B cell (primary cell): ENCODE data around the gene LCN12. TPM values are rescaled to one million over a fixed set of nuclear protein-coding genes. Genes with fewer than 3 reads are reported as not detected.

Source experiments
- ATAC-seq: fragments of 200-7000 bp; cut with Tn5 transposase; one replicate; pipeline ENCODE4 v1.10.0; 2021; ENCODE audit warnings: low read depth, mild to moderate bottlenecking, moderate number of reproducible peaks, moderate library complexity
- CTCF ChIA-PET: fragments of 350-600 bp; sonication (Branson Sonifier 250); formaldehyde crosslinking; loops from one replicate; lab custom pipeline; 2021; ENCODE audit warnings: antibody characterized with exemption, inconsistent platforms; lab: Charles Lee
- POLR2A ChIA-PET: fragments of 350-600 bp; sonication (Branson Sonifier 250); formaldehyde crosslinking; loops from one replicate; lab custom pipeline; 2021; ENCODE audit warnings: antibody characterized with exemption; lab: Charles Lee
- DNase-seq: peaks from one replicate; pipeline ENCODE4 v3.0.0; 2013
- H2AFZ ChIP-seq: 2 replicates; pipeline ENCODE4 v1.6.1; 2012; ENCODE audit warnings: mild to moderate bottlenecking, low read depth, low read length; ENCODE audit not compliant: insufficient read depth, poor library complexity, severe bottlenecking
- H3K27ac ChIP-seq, 2 donors: 1 replicate in 1 of 2; 2 replicates in 1 of 2; pipeline ENCODE4 v1.5.1; 2012 to 2013; ENCODE audit warnings: low read length in 2 of 2, mild to moderate bottlenecking in 2 of 2, moderate library complexity in 1 of 2
- H3K27me3 ChIP-seq, 4 experiments: fragments of 200-600 bp in 1 of 4; sonication (generic) in 1 of 4; replicated peaks in 1 of 4; 1 replicate in 2 of 4; 2 replicates in 2 of 4; pipeline versions ENCODE4 v1.6.1 to v1.7.0; 2013 to 2016; ENCODE audit warnings: low read length in 3 of 4, mild to moderate bottlenecking in 2 of 4, mixed read lengths in 1 of 4, moderate library complexity in 1 of 4; ENCODE audit not compliant: insufficient read depth in 4 of 4, control insufficient read depth in 3 of 4; ENCODE audit errors: control extremely low read depth in 1 of 4
- H3K36me3 ChIP-seq, 2 experiments: replicated peaks in 1 of 2; 1 replicate in 1 of 2; 2 replicates in 1 of 2; pipeline versions ENCODE4 v1.6.1 to v1.7.1; 2013; ENCODE audit warnings: low read length in 1 of 2; ENCODE audit not compliant: insufficient read depth in 2 of 2, control insufficient read depth in 1 of 2; ENCODE audit errors: control extremely low read depth in 1 of 2, extremely low read depth in 1 of 2
- H3K4me1 ChIP-seq, 2 donors: fragments of 200-600 bp in 1 of 2; sonication (generic) in 1 of 2; 1 replicate in 1 of 2; 2 replicates in 1 of 2; pipeline versions ENCODE4 v1.5.1 to v1.6.1; 2013 to 2017; ENCODE audit warnings: low read length in 2 of 2; ENCODE audit not compliant: control insufficient read depth in 2 of 2, insufficient read depth in 2 of 2
- H3K4me2 ChIP-seq: replicated peaks from 2 replicates; pipeline ENCODE3; 2012; ENCODE audit warnings: mild to moderate bottlenecking, low read depth, low read length; ENCODE audit not compliant: poor library complexity, severe bottlenecking
- H3K4me3 ChIP-seq, 5 experiments: fragments of 200-600 bp in 1 of 5; sonication (generic) in 1 of 5; 1 replicate in 3 of 5; 2 replicates in 2 of 5; pipeline versions ENCODE4 v1.5.1 to v1.7.0; 2011 to 2016; ENCODE audit warnings: low read length in 4 of 5, mild to moderate bottlenecking in 4 of 5, low read depth in 2 of 5, control low read depth in 1 of 5, moderate library complexity in 1 of 5; ENCODE audit not compliant: insufficient read depth in 1 of 5; ENCODE audit errors: control extremely low read depth in 1 of 5, extremely low read depth in 1 of 5
- H3K79me2 ChIP-seq: fragments of 200-600 bp; sonication (generic); one replicate; pipeline ENCODE4 v1.6.0; 2016; ENCODE audit warnings: low read length; ENCODE audit not compliant: control insufficient read depth, insufficient read depth
- H3K9ac ChIP-seq: fragments of 200-600 bp; sonication (generic); 2 replicates; pipeline ENCODE4 v1.6.1; 2017; ENCODE audit warnings: mild to moderate bottlenecking, low read length, moderate library complexity
- H3K9me3 ChIP-seq, 3 donors: one replicate each; pipeline versions ENCODE4 v1.6.1 to v1.7.1; 2013; ENCODE audit warnings: low read length in 2 of 3; ENCODE audit not compliant: control insufficient read depth in 2 of 3, insufficient read depth in 1 of 3; ENCODE audit errors: control extremely low read depth in 1 of 3
- H4K20me1 ChIP-seq: 2 replicates; pipeline ENCODE4 v1.6.0; 2012; ENCODE audit warnings: mild to moderate bottlenecking, low read length; ENCODE audit not compliant: insufficient read depth, control insufficient read depth, poor library complexity, severe bottlenecking
- H3K27ac Mint-ChIP-seq: one replicate; pipeline ENCODE4 v1.8.0; 2021; ENCODE audit warnings: mixed read lengths
- H3K27me3 Mint-ChIP-seq: one replicate; pipeline ENCODE4 v1.8.0; 2021; ENCODE audit warnings: mixed read lengths
- H3K4me1 Mint-ChIP-seq: one replicate; pipeline ENCODE4 v1.8.0; 2021; ENCODE audit warnings: mixed read lengths
- H3K4me3 Mint-ChIP-seq: one replicate; pipeline ENCODE4 v1.8.0; 2021; ENCODE audit warnings: mixed read lengths
- H3K9me3 Mint-ChIP-seq: one replicate; pipeline ENCODE4 v1.8.0; 2022; ENCODE audit warnings: mixed read lengths; ENCODE audit not compliant: insufficient read depth
- CTCF ChIP-seq: fragments of 200-600 bp; IDR thresholded peaks from one replicate; pipeline ENCODE4 v1.8.0; 2022; ENCODE audit warnings: antibody characterized with exemption, mild to moderate bottlenecking
- EZH2 ChIP-seq: IDR thresholded peaks from 2 replicates; pipeline ENCODE4 v1.6.1; 2012; ENCODE audit warnings: borderline replicate concordance, low read depth, mild to moderate bottlenecking, moderate library complexity, low read length; ENCODE audit not compliant: insufficient read depth, poor library complexity, severe bottlenecking
- WGBS: methylation state at CpG from one replicate; pipeline ENCODE4 v1.1.5; 2013; ENCODE audit warnings: missing lambda C conversion rate; ENCODE audit not compliant: insufficient coverage; 5-methylcytosine and 5-hydroxymethylcytosine counted together
- intact Hi-C: fragments of 100-400 bp; cut with micrococcal nuclease; formaldehyde crosslinking; loops from one replicate; pipeline ENCODE4 v1.10.0; 2022
- polyA plus RNA-seq: library from polyadenylated mRNA; depleted of rRNA; stranded (reverse); fragments of >200 nt; gene quantifications from 2 replicates; pipeline ENCODE4 v1.2.3, GENCODE V29; 2012
- total RNA-seq, 2 donors: library from RNA; stranded (reverse); fragments of 120-200 nt in 1 of 2; gene quantifications; 1 replicate in 1 of 2; 2 replicates in 1 of 2; pipeline versions ENCODE4 v1.2.3 to v1.2.4, GENCODE V29; 2013 to 2022

The LCN12 gene
- total and polyA plus RNA-seq, 2 donors (not counting 1 experiment from before 2014, with no cell fraction given) = 2.4 to 2.6 TPM

GRCh38 chr9:136985027-136985602 lies 33.0 kb downstream of the LCN12 start:
- Histone ChIP-seq H3K4me1 (peaks cover 9 to 12% of the 10 kb centered on the region in 2 donors), H2AFZ (no peak overlapping the region), H3K4me2 (peak overlapping the region; percentile 37), H3K27me3 (peaks cover 0 to 61% (median 14%) of the 10 kb centered on the region in 4 experiments), H3K9ac (no peak overlapping the region), H3K27ac (no peak overlapping the region), H3K79me2 (no peaks in the 10 kb centered on the region), H3K36me3 (no peaks in the 10 kb centered on the region), H4K20me1 (no peaks in the 10 kb centered on the region), H3K4me3 (no peak overlapping the region), H3K9me3 (no peaks in the 10 kb centered on the region)
- ATAC-seq = no peak
- intact Hi-C loops = no loop called here
- ChIA-PET CTCF (no interaction called here), POLR2A (no interaction called here)
- DNase-seq = no peak
- Mint-ChIP-seq H3K4me1 (peaks cover 6% of the 10 kb centered on the region), H3K27ac (no peak overlapping the region), H3K27me3 (peaks cover 26% of the 10 kb centered on the region), H3K9me3 (no peaks in the 10 kb centered on the region), H3K4me3 (no peak overlapping the region)
- 6% methylated on average over 47 of the region's 48 CpGs for WGBS
- peak; percentile 80 for TF ChIP-seq EZH2
- no peak for TF ChIP-seq CTCF

- H3K36me3 ChIP-seq = no peaks in the 10 kb centered on the region
- H2AFZ ChIP-seq = no peak overlapping the region
- 18% methylated on average over 29 of the region's 33 CpGs for WGBS
- CTCF ChIA-PET = no interaction called here
- no peak overlapping the region for H3K4me3 Mint-ChIP-seq
- no peaks in the 10 kb centered on the region for H3K79me2 ChIP-seq
- no peaks in the 10 kb centered on the region for H4K20me1 ChIP-seq
- H3K4me3 ChIP-seq = no peak overlapping the region
- no peak overlapping the region for H3K27ac ChIP-seq
- H3K4me1 Mint-ChIP-seq = peaks cover 8% of the 10 kb centered on the region
- H3K4me2 ChIP-seq = no peak overlapping the region
- no peak overlapping the region for H3K9ac ChIP-seq
- DNase-seq = no peak
- no peak overlapping the region for H3K27ac Mint-ChIP-seq
- no peak for ATAC-seq
- TF ChIP-seq EZH2 = no peak
- TF ChIP-seq CTCF = no peak
- peaks cover 9 to 12% of the 10 kb centered on the region in 2 donors for H3K4me1 ChIP-seq
- peaks cover 21% of the 10 kb centered on the region for H3K27me3 Mint-ChIP-seq
- intact Hi-C loops = no loop called here
- POLR2A ChIA-PET = no interaction called here
- no peaks in the 10 kb centered on the region for H3K9me3 Mint-ChIP-seq
- H3K27me3 ChIP-seq = peaks cover 0 to 54% (median 14%) of the 10 kb centered on the region in 4 experiments
- peaks cover 0 to 3% (median 0%) of the 10 kb centered on the region in 3 donors for H3K9me3 ChIP-seq
These were observed 33.8 kb downstream of the LCN12 start for GRCh38 chr9:136985853-136986252.
